ENCODE data around the gene FMNL2.

FMNL2 gene

DNA sequence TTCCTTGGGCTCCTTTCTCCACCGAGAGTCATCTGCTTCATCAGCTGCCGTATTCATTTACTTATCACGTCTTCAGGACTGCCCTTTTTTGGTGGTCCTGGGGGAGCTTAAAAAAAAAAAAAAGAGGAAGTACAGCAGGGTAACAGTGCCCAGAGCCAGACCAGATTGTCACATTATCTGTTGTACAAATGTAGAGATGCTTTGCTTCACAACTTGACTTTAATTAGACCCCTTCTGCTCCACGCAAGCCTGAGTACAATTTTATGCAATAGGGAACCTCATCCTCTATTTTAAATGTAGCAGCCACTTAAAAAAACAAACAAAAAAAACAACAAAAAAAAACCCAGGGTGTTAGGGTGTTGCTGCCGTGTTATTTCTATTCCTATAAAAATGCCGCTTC, 254.0 kb downstream of the FMNL2 start:
- DNase-seq: no peak

DNA sequence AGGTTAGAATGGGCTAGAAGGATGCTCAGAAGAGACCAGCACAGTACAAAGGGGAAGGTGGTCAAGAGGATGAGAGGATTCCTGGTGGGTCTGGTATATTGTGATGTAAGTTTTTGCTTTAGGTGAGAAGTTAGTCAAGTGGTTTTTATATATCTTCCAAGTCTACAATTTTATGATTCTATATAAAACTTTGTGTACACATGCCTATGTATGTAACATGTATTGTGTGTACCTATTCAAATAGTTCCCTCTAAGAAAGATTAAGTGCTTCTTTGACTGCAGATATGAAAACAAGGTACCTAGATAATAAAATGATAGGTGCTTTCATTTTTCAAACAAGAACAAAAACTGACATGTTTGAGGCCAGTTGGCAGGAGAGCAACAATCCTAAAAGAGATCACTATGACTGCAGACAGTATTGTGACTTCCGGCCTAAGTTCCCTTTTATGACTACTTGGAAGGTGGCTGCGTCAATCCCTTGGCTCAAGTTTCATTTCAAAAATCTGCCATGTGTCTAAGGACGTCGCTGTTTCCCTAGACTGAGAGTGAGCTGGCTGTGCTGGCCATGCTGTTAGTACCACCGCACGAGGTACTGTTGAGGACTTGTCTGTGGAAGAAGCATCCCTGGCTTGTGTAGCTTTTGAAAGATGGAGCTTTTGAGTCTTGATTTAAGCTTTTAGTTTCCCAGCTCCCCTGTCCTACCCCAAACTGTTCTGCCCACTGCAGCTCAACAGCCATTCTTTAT, 259.2 kb downstream of the FMNL2 start:
- DNase-seq: peak in 1 of 5 donors; percentile 65

DNA sequence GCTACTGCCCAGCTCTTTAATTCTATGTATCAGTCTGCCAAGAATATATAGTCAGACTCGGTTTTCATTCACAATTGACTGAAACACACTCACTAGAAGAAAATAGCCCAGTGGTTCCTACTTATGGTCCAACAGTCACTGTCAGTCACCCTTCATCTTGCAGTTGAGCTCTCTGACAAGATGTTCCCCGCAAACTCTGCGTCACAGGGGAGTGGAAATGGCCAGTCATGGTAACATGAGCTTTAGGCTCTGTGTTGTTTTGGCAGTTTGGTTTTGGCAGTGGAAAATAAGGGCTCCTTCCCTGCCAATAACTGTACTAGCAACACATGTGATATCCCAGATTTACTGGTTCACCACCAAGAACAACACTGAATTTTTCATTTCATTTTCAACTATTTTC, 259.8 kb downstream of the FMNL2 start:
- no peak for DNase-seq

DNA sequence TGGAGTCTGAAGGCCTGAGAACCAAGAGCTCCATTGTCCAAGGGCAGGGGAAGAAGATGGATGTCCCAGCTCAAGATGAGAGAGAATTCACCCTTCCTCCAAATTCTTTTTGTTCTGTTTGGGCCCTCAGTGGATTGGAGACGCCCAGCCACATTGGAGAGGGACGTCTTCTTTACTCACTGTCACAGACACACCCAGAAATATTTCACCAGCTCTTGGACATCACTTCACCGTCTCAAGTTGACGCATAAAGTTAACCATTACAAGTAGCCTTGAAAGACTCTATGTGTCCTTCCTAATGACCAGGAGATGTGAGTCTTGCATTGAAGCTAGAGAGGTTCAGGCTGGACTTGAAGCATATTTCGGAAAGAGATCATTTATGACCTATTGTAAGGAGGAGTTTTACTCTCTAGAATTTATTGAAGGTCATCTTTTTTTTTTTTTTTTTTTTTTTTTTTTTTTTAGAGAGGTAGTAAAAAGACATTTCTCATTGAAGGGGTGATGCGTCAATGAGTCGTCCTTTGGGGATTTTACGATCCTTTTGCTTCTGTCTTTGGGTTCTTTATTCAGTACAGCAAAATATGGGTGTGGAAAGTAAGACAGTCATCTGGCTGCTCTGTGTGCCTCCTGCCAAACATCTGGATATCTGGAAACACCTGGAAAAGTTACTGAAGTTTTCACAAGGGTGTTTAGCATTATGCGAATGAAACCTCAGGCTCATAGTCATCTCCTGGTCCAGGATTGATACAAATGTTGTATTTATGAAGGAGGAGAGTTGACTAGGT, 264.2 kb downstream of the FMNL2 start:
- DNase-seq: no peak

DNA sequence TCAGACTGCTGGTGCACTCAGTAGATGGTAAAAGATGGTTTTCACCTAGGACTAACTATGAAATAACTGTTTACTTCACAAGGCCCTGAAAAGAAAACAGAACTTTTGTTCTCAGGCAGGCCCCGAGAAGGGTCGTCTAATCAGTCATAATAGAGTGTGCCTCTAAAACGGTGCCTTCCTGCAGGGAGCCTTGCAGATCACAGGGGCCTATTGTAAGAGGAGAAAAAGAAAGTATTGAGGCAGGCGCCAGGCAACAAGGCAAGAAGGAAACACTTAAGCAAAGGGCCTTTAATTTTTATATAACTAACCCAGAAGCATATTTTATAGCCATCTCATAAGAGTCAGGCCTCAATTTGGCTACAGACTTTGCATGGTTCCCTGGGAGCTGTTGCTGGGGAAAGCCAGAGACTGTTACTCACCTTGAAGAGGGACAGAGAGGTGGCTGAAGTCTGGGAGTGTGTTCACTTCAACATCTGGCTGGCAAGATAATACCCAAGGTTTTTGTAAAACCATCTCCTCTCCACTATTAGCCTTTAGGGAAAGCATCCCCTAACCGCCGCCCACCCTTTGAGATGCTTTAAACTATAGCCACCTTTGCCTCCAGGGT, 265.2 kb downstream of the FMNL2 start:
- DNase-seq: no peak

DNA sequence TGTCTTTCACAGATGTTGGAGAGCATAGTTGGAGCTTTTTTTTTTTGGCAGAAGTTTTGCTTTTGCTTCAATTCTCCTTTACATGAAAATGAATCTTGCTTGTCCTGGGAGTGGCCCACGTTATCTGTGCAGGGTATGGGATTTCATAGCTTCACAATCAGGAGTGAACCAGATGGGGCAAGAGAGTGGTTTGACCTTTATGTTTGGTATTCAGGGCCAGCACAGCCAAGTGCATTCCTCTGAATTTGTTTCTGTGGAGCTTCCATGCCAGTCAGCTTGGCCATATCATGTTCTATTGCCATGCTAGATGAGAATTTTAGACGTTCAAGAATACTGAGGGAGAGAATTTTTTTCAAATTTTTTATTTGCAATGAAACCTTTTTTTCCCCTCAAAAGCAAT, 265.7 kb downstream of the FMNL2 start:
- no peak for DNase-seq

DNA sequence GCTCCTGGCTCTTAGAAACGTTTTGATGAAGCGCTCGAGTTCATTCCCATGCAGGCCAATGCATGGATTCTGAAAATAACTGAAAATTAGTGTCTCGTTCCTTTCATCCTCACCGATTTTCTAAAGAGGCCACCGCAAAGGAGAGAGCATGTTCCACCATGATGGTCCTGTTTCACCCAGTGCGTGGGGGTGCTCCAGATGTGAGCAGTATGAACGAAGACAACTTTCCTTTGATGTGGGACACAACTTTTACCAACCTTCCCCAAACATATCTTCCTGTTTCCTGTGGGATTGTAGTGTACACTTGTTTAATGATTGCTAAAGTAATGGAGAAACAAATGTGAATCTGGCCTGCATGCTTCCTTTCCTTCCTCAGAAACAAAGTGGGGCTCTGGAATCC, 267.8 kb downstream of the FMNL2 start:
- no peak for DNase-seq

DNA sequence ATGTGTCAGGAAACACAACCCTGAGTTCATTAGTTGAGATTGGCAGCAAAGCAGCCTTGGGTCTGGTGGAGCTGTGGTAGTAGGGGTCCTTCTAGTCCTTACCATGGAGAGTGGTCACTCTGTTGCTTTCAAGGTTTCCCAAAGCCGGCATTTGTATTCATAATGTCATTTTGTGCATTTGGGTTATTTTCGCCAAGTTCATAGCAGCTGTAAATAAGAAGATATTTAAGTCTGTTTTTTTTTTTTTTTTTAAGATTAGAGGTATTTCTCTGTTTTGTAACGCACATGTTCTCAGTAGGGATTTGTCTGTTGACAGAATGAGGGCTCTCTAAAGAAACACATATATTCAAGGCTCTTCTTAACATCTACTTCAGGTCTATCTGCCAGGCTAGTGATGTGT, 268.2 kb downstream of the FMNL2 start:
- DNase-seq: no peak

DNA sequence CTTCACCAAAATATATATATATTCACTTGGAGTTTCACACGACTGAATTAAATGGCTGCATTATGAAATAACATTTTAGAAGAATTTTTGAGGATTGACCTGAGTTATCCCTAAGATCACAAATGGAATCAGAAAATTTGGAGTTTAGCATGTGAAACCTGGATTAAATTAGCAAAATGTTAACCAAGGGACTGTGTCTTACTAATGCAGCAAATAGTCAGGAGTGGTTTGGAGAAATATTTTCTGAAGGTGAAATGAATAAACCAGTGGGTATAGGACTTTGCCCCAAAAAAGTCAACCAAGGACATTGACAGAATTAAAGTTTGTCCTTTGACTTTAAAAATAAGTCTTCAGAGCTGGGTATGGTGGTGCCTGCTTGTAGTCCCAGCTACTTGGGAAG, 271.1 kb downstream of the FMNL2 start:
- no peak for DNase-seq

DNA sequence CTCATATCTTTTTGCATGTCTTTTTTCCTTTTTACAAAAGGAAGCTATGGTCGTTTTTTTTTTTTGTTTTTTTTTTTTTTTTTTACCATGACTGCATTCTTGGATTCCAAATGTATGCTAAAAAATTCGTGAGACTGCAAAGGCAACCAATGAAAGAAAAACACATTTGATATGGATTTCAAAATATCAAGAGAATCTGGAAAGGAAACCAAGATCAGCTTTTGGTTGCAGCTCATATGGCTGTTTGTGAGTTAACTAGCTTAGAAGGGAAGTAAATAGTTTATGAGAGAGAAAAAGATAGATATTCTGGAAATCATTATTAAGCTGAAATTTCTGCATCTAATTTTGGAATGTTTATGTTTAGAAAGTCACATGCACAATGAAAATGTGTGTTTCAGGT, 272.0 kb downstream of the FMNL2 start:
- DNase-seq: no peak

DNA sequence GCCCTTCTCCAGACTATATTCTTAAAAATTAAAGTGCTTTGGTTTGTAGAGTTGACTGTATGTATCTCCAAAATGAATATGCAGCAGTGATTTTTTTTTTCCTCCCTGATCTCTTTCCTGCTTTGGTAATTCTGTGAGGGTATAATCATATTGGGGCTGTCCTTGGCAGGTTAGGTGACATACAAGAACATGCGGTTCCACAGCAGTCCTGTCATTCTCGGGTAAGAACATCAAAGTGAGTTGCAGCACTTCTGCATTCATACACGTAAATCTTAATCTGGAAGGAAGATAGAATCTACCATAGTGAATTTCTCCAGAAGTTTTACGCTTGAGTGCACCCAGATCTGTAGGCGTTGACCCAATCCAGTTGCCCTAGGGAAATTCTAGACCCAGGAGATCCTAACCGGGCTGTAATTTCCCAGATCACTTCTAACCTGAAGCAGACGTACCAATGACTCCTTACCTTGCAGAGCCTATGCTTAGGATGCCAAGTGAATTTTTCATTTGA, 272.9 kb downstream of the FMNL2 start:
- no peak for DNase-seq

DNA sequence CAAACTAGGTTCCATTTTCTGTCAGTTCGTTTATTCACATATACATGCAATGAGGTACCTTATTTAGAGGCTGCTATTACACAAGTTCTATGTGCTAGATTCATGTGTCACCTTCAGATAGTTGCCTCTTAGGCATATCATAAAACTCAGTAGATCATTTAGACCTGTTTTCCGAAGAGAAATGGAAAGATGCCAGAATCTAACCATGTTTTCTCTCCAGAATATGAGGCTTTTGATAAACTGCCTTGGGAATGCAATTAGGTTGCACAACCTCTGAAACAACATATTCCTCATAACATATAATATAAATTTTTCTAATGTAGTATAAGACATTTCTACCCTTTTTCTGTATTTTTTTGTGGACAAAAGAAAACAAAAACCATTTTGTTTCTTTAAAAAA, 274.2 kb downstream of the FMNL2 start:
- no peak for DNase-seq

DNA sequence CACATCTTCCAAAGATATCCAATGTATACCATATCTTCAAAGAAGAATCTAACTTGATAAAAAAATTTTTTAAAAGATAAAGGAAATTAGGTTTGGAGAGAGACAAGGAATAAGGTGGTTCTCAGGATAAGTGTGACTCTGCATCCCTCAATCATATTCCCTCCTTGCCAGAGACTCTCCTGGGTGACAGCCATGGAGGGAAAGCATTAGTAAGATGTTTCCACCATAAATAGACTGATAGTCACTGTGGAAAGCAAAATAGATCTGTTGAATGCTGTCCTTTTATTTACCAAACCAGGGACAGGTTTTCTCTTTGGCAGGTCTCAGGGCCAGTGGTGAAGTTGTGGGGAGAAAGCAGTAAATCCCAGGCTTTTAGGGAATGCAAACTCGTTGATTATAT, 274.7 kb downstream of the FMNL2 start:
- DNase-seq: no peak

DNA sequence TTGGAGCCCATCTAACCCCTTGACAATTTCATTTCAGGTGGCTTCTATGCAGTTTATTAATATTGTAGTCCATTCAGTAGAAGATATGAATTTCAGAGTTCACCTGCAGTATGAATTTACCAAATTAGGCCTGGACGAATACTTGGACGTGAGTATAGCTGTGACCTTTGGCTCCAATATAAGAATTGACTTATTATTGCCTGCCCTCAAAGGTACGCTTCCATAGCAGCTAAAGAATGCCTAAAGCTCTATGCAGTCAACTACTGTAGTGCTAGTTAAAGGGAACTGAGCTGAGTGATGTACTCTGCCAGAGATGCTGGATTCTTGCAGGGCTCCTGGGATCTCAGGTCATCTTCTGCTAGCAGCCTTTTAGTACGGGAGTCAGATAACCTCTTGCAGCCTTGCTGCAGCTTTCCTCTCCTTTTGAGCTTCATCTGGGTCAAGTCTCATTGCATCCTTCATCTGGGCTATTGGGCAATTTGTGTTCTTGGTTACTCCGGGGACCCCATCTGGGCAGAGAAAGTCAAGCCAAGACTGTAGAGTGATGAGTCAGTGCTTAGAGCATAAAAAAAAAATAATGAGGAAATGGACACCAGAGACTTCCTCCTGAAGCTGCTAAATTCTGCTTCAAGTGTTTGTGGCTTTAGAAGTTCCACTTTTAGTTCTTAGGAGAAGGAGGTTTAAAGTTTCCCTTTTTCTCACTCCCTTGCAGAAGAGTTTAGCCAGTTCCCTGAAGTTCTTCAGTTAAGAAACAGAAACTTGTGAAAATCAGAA, 276.7 kb downstream of the FMNL2 start:
- peak in 1 of 5 donors; percentile 21 for DNase-seq

DNA sequence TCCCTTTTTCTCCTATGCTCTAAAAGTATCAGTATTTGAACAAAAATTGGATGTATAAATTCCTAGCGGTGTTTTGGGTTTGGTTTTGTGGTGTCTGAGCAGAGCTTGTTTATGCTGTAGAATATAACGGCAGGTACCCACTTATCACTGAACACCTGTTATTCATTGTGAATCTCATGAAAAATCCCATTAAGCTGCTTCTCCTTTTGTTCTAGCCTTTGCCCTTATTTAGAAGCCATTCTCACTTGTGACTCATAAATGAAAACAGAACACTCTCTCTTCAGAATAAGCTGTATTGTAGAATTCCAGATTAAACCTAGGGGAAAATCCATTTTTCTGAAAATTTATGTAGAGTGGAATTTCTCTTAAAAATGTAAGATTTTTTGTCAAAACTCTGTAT, 278.3 kb downstream of the FMNL2 start:
- no peak for DNase-seq

DNA sequence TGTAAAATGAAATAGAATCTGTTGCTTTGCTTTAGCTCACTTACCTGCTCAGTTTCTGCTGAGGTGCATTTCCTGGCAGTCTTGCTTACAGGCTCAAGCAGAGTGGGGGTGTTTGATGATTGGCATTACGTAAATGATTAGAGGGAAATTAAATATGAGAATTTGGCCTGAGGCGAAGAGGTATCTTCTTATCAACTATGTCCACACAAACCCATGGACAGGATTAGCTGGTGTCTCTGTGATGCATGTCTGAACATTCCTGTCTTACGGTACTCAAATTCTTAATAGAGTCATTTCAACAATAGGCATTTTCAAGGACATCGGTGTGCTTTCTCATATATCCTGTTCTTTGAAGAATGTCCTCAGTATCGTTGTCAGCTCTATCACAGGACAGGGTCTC, 280.2 kb downstream of the FMNL2 start:
- no peak for DNase-seq

DNA sequence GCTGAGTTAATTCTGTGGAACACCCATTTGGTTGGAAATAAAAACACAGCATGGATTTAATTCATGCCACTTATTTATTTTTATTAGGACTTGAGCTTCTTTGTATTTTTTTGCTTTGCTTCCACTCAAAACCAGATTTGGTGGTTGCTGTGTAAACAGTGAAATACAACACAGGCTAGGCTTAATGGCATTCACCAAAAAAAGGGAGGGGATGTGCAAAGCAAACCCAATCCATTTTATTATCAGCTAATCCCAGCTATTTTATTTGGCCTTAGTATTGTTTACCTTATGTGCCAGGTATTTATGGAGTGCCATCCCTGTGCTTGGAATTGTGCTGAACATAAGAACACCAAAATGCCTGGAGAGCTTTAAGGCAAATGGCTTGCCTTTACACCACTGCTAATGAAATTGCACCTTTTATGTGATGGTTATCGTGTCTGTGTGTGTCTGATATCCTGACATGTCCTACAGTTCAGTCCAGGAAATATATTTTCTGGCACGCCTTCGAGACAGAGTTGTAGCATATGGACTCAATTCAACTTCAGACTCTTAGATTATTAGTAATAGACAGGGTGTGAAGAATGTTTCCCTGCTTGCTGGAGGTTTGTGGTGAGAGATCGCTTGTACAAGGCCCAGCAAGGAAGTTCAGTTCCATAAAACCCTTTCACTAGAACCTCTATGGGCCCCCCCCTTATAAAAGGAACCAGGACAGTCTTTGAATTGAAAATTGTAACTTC, 282.6 kb downstream of the FMNL2 start:
- DNase-seq: no peak

DNA sequence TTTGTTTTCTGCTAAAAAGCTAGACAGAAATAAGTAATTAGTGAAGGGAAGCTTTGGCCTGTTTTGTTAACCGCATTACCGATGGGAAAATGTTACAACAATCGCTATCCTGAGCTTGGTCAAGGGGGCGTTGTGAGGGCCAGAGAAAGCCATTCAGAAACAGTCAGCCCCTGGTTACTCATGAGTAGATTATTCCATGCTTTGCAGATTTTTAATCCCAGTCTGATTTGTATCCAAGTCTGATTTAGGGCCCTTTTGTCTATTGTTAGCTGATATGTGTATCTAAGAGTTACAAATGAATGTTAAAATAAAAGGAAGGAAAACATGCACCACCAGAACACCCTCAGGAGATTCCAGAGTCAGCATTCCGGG, 283.2 kb downstream of the FMNL2 start:
- DNase-seq: no peak

DNA sequence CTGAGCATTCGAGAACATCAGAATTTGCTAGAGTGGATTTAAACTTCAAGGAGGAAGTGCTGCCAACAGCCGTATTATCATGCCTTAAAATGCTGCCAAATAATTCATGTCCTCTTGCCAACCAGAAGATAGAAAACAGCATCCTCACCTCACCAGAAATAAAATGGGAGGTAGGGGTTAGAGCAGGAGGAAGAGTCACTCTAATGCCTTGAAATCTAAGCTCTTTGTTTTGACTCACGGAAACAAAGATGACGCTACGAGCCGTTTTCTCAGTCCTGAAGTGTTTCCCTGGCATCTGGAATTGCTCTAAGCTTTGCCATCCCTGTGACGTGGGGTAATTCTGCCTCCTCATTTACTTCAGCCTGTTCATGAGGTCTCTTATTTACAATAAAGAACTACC, 285.2 kb downstream of the FMNL2 start:
- DNase-seq: no peak

DNA sequence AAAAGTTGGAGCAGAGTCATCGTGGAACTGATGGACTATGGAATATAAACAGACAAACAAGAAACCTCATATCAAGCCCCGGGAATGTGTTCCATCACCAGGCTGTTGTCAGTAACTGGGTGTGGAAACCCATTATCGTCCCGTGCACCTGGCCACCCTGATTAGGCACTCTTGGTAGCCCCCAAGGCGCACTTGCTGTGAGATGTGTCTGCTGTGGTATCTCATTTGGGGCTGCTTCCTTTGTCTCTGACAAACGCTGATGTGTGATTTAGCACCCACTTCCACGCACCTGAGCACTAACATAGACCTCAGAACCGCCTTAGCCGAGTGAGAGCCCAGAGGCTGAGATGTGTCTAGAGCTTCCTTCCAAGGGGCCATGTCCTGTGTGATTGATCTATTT, 286.0 kb downstream of the FMNL2 start:
- no peak for DNase-seq

DNA sequence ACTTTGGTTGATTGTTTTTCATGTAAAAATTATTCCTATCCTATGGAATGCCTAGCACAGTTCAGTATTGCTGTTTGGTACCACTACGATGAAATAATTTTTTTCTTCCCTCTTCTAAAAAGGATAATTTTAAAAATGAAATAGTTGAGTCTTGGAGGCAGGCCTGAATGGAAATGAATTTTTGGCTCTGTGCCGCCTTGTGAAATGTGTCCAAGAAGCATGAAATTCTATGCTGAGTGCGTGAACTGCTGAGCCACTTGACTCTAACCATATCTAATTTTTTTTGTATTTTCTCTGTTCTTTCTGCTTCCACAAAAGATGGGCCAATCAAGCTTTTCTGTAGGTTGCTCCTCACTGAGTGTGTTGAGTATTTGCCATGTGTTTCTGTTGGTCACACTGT, 287.2 kb downstream of the FMNL2 start:
- DNase-seq: no peak

DNA sequence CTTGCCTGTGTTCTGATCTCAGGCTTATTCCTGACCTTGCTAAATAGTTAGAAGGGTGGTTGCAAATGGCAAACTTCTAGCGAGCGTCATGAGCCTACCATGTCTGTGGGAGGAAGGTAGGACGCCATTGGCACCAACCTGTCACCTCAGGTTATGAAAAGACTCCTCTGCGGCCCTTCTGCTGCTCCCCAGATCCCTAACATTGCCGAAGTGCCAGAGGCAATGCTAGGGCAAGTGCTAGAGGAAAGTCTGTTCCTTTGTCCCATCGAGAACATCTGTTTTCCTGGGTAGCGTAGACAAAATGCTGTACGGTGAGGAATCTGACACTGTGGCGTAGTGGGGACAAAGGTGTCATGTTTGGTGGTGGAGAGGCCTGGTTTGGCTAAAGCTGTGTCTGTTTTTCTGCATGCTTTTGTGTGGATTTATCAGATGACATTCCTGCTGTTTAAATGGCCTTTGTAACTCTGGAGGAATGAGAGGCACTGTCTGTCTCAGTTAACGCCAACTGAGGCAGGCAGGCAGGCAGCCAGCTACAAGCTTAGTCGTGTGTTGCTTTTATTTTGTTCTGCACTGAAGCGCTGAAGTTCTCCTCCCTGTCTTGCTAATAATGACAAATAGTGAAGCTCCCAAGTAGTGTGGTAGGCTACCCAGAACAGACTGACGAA, 288.2 kb downstream of the FMNL2 start:
- no peak for DNase-seq

All from T-helper 1 cell (primary cell).